Uterine smooth muscle cell (primary cell): Measurements from ENCODE around the gene HOMER1. TPM values are rescaled to one million over a fixed set of nuclear protein-coding genes. Genes with fewer than 3 reads are reported as not detected.

Source experiments
- total RNA-seq: library from RNA; depleted of rRNA; stranded (reverse); fragments of >200 nt; gene quantifications from 2 replicates; pipeline ENCODE4 v1.2.3, GENCODE V29; 2014

HOMER1 gene, protein sequence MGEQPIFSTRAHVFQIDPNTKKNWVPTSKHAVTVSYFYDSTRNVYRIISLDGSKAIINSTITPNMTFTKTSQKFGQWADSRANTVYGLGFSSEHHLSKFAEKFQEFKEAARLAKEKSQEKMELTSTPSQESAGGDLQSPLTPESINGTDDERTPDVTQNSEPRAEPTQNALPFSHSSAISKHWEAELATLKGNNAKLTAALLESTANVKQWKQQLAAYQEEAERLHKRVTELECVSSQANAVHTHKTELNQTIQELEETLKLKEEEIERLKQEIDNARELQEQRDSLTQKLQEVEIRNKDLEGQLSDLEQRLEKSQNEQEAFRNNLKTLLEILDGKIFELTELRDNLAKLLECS
- 12.1 and 21.5 TPM in 2 replicates for total RNA-seq

DNA sequence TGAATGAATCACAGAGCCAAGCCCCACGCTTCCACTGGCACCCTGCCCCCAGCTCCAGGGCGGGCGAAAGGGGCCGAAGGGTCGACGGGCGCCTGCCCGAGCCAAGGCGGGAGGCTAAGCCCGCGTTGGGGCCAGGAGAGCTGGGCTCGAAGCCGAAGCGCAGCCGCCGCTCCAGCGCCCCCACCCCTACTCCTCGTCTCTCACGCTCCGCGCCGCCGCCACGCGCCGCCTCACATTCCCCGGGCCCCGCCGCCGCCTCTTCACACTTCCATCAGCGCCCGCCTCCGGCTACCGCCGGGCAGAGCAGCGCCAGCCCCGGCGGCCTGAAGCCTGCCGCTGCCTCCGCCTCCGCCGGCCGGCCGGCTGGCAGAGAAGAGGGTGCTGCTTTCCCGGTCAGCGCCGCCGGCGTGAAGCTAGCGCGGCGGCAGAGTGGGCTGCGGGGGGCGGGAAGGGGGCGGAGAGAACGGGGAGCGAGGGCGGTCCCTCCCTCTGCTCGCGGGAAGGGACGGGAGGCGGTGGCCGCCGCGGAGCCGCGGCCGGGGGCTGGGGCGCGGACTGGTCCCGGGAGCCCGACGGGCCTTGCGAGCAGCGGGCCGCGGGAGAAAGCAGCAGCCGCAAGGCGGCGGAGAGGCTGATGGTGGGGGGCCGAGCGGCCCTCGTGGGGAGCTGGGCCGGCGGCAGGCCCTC, at the start of gene HOMER1:
TSS of gene HOMER1 (minus strand) at position 431 of the 687 bp plus-strand sequence. CDS start 1,360 bp downstream, outside the sequence.

Other genes starting within 250 kb of the HOMER1 start
- 36.7 and 40.8 TPM in 2 replicates for gene TENT2, start 98.3 kb upstream of the HOMER1 start, total RNA-seq
- gene CMYA5, start 175.7 kb upstream of the HOMER1 start, total RNA-seq, result 3.0 and 3.7 TPM in 2 replicates